AG20443 (cell line): ENCODE data around the gene PLCG2.

ENCODE experiments used
- DNase-seq: peaks from one replicate; pipeline ENCODE4 v3.0.0; 2012; ENCODE audit warnings: low spot score, mixed read lengths

Gene PLCG2

GRCh38 chr16:81878529-81878928 lies 99.4 kb downstream of the PLCG2 start:
- no peak for DNase-seq

- no peak for DNase-seq
Observed at GRCh38 chr16:81879625-81880024, 100.5 kb downstream of the PLCG2 start.

GRCh38 chr16:81880816-81881215 lies 101.7 kb downstream of the PLCG2 start:
- DNase-seq = no peak

GRCh38 chr16:81881228-81881627 lies 102.1 kb downstream of the PLCG2 start:
- no peak for DNase-seq

- DNase-seq = no peak
Observed at GRCh38 chr16:81882559-81882958, 103.5 kb downstream of the PLCG2 start.

GRCh38 chr16:81883235-81883634 lies 104.1 kb downstream of the PLCG2 start:
- DNase-seq = no peak

GRCh38 chr16:81885976-81886586 lies 107.0 kb downstream of the PLCG2 start:
- DNase-seq = peak; percentile 75

- no peak for DNase-seq
Observed at GRCh38 chr16:81888520-81889394, 109.7 kb downstream of the PLCG2 start.

- DNase-seq = no peak
Observed at GRCh38 chr16:81891736-81892364, 112.8 kb downstream of the PLCG2 start.

GRCh38 chr16:81894592-81894991 lies 115.5 kb downstream of the PLCG2 start:
- DNase-seq = no peak

- DNase-seq = no peak
Observed at GRCh38 chr16:81896902-81897301, 117.8 kb downstream of the PLCG2 start.

GRCh38 chr16:81899601-81900000 lies 120.5 kb downstream of the PLCG2 start:
- DNase-seq = no peak

- no peak for DNase-seq
Observed at GRCh38 chr16:81900014-81900413, 120.9 kb downstream of the PLCG2 start.

GRCh38 chr16:81900456-81900855 lies 121.4 kb downstream of the PLCG2 start:
- no peak for DNase-seq

GRCh38 chr16:81901484-81901883 lies 122.4 kb downstream of the PLCG2 start:
- DNase-seq = no peak

GRCh38 chr16:81902025-81902424 lies 122.9 kb downstream of the PLCG2 start:
- no peak for DNase-seq

- no peak for DNase-seq
Observed at GRCh38 chr16:81904320-81904719, 125.2 kb downstream of the PLCG2 start.

GRCh38 chr16:81905277-81905676 lies 126.2 kb downstream of the PLCG2 start:
- no peak for DNase-seq

- DNase-seq = no peak
Observed at GRCh38 chr16:81907681-81908080, 128.6 kb downstream of the PLCG2 start.

GRCh38 chr16:81908466-81909262 lies 129.6 kb downstream of the PLCG2 start:
- DNase-seq = no peak

- DNase-seq = no peak
Observed at GRCh38 chr16:81910366-81910885, 131.3 kb downstream of the PLCG2 start.

- DNase-seq = no peak
Observed at GRCh38 chr16:81912395-81912794, 133.3 kb downstream of the PLCG2 start.
